HG02943 (cell line): ENCODE results near the gene GUCA2A.
"Not testable (repeated sequence)": the region's sequence is repeated elsewhere in the genome, so short reads cannot be mapped to it uniquely, and the experiment has no call there.

Experiments
- ATAC-seq: cut with Tn5 transposase; IDR thresholded peaks from one replicate; pipeline ENCODE4 v1.9.1; 2021; ENCODE audit warnings: mild to moderate bottlenecking, low read depth, moderate library complexity; ENCODE audit not compliant: unreplicated experiment

Gene GUCA2A, protein sequence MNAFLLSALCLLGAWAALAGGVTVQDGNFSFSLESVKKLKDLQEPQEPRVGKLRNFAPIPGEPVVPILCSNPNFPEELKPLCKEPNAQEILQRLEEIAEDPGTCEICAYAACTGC

DNA sequence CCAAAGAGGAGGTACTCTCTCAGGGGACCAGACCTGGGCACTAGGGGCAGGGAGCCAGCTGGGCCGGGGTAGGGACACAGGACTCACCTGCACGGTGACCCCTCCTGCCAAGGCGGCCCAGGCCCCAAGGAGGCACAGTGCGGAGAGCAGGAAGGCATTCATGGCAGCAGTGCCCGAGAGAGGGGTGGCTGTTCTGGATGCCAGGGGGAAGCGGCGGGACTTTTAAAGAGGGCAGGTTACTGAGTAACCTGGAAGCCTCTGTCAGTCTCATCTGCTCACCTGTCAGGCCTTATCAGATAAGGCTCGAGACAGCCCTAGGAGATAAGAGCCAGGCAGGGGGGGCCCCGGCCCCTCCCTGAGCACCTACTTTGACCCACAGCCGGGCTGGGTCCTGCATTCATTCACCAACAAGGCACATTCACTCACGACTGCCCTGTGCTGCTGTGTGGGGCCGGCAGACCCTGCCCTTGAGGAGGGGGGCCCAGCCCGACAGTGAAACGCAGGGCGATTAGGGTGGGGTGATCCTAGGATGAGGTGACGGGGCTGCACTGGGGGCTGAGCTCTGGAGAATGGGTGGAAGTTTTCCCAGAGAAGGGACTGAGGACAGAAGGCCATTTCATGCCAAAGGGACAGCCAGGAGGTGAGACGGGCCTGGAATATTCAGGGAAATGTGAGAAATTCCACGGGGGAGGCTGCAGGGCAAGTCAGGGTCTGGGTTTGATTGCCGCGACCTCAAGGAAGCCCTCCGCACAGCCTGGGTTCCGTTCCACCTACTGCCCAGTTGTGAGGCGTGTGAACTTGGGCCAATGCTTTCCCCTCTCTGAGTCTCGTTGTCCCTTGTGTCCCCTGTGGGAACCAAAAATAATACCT, at the start of gene GUCA2A:
Gene GUCA2A, minus strand, starts transcription at position 195 of the 870 bp plus-strand sequence. Its CDS starts 33 bp downstream, at position 162.
- no peak for ATAC-seq

DNA sequence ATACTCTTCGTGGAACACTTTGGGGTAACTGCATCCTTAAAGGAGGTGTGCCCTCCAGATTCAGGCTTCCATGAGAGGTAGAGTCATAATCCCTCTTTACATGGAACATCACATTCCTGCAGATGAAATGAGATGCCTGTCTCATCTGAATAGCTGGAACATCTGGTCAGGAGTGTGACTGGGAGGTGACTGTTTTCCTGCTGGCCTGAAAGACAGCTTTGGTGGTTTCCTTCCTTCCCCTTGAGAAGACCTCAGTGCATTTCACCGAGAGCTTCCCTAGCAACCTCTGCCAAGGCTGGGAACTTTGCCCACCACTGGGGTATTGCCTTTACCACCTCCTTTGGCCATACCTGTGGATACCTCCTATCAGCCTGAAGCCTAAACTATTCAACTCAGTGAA, 46.7 kb upstream of the GUCA2A start:
- no peak for ATAC-seq

DNA sequence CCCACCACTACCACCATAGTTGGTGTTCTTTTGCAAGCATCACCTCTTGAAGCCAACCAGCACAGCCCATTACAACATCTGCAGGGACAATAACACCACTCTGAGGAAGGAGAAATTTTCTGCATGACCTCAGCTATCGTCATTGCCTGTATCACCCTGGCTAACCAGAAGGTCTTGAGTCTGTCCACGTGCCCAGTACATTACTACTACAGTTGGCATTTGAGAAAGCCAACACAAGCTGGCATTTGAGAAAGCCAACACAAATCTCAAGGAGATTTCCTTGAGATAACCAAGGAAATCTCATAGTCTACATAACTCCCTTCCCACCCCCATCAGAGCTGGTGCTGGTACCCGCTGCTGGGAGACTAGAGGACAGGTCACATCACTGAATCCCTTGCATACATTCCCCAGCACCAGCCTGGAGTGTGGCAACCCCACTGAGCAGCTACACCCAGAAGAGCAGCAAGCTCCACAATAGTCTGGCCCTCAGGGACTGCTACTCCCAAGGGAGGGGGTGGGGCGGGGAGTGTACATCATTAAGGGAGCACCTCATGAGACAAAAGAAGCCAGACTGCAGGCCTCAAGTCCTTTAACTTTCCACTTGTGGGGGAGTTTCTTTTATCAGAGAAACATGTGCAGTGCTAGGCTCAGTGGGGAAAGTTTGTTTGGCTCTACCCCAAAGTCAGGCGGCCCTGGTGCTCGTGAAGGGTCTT, 46.0 kb upstream of the GUCA2A start:
- no peak for ATAC-seq

DNA sequence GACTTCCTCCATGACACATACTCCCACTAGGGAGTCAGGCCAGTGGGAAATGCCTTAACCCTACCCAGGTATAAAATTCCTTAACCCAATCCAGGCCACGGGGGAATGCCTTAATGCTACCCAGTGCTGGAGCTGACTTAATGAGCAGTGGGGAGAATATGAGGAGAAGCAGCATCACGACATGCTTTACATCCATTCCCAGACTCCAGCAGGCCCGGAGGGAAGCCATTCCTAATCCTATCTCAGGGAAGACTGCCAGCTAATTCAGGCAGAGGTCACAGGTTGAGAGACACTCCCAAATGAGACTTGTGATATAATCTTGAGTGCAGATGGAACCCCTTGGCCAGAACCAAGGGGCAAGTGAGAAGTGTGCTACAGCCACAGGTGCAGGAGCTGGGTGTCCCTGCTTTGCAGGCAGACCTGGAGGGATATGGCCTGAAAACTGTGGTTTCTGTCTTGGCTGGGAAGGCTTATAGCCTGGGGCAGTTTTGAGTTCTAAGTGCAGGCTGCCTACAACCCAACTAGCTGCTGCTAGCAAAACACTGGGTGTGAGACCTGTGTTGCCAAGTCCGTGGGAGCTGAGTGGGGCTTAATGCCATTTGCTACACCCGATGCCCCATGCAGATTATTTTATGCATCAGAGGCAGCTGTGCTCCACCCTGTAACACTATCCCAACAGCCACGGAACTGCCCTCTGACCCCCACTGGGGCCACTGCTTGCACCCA, 45.1 kb upstream of the GUCA2A start:
- no peak for ATAC-seq

DNA sequence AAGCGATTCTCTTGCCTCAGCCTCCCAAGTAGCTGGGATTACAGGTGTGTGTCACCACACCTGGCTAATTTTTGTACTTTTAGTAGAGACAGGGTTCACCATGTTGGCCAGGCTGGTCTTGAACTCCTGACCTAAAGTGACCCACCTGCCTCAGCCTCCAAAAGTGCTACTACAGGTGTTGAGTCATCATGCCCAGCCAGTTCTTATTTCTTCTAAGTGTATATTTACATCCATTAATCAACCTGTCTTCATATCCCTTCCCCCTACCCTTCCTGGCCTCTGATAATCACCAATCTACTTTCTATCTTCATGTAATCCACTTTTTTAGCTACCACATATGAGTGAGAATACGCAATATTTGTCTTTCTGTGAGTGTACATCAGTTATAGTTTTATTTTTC, 42.4 kb upstream of the GUCA2A start:
- not testable (repeated sequence) for ATAC-seq

DNA sequence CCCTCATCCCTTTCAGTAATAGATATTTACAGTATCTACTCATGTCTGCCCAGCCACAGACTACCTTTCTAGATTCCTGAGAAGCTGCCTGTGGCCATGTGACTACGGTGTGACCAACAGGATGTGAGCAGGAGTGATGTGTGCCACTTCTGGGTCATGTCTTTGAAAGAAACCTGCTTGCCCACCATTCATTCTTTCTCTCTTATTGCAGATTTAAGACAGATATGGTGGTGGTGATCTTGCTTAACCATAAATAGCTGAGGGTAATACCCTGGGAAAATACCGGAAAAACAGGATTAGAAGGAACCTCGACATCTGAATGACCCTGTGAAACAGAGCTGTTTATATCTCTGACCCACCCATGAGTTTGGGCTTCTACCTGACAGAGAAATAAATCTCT, 41.6 kb upstream of the GUCA2A start:
- no peak for ATAC-seq

DNA sequence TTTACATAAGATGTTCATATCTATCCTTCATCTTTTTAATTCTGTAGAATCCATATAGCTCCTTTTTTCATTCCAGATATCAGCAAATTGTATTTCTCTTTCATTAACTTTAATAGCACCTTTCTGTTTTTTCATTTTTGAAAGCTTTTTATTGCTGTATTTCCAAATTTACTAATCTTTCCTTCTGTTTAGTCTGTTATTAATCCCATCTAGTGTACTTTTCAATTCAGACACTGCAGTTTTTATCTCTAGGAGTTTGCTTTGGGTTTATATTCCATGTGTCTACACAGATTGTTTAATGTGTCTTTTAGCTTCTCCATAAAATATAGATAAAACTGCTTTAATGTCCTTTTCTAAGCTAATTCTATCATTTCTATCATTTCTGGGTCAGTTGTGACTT, 37.4 kb upstream of the GUCA2A start:
- no peak for ATAC-seq

DNA sequence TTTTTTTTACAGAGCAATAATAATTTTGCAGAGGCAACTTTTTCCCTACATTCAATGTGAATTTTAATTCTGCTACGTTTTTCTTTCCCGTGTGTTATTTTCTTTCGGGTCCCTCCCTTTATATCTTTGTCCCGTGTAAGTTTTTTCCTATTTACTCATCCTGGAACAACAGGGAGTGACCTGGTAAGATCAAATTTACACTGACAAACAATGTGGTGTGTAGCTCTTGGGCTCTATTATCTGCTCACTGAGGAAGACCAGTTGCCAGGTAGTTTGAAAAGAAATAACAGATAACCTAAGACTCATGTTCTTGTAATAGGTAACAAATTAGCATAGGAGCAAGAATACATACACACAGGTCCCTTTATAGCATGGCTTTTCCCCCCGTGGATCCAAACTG, 33.7 kb upstream of the GUCA2A start:
- no peak for ATAC-seq

DNA sequence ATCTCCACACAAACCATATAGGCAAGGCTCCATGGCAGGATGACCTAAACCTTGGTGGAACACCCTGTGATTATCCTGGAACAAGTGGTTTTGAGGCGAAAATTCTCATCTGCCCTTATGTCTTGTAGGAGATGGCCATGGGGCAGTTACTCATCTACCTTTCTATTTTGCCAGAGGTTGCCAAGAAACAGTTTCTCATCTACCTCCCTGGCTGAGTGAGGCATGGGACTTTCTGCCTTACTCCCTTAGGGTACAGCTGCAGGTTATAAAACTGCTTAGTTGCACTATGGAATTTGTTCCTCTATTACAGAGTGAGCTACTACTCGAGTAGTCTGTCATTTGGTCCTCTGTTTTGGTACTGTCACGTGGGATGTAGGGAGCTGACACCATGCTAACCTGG, 31.3 kb upstream of the GUCA2A start:
- ATAC-seq = no peak

DNA sequence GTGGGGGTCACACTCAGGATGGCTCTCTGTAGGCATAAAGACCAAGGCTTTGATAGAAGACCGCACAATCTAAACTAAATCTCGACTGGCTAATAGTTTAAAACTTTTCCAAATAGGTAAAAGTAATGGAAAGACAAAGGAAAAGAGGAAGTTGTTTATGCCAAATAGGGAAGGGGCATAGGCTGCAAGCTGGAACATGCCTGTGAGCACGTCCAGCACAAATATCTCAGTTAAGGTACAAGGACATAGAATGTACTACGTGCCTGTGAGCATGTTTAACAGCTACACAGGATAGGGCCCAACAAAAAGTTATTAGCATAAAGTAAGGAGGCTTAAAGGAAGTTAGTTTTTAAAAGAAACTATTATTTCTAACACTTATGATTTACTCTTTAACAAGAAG, 27.6 kb upstream of the GUCA2A start:
- no peak for ATAC-seq

DNA sequence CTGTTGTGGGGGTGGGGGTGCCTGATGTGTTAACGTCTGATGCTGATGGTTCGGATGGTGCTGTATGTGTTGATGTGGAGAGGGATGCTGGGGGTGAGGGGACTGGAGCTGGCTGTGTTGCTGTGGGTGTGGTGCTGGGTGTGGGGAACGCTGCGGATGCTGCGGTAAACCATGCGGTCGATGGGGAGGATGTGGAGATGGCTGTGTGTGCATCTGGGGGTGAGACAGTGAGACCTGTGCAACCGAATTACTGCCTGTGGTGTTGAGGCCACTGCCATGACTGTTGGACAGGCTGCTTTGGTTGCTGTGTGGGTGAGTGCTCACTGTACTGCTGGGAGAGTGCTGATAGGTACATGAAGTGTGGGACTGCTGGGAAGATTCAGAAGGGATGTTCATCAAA, 26.8 kb upstream of the GUCA2A start:
- ATAC-seq = no peak

DNA sequence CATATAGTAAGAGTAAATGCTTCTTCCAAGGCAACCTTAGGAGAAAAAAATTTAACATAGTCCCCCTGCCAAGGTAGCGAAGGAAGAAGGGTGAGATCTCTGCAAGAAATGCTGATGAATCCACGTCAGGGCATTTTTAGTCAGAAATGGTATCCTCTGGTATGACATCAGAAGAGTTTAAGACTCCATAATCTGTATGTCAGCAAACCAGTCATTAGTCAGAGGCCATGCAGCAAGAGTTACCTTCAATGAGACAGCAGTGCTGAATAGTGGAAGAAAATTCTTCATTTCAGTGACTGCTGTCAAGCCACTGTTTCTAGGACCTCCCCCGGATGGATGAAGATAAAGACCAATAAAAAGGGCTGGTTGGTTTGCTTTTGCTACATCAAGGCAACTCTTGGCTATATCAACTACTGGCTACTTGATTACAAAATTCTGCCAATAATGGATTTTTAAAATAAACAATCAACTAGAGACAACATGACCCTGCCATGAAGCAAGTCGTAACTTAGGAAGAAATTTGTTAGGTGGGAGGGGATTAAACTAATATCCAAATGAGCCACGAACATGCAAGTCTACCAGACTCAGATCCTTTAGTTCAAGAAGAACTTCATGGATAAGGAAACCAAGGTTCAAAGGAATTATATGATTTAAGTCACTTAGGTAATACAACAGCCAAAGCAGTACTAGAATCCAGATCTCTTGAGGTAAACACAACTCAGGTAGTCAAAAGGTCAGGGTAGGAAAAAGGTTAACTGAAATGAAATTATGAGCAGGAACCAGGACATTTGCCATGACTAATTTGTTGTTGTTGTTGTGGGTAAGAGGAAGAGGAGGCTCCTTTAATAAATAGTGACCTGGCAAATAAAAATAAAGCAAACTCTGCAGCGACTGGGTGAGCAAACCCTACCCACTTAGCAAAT, 25.6 kb upstream of the GUCA2A start:
- ATAC-seq = no peak

DNA sequence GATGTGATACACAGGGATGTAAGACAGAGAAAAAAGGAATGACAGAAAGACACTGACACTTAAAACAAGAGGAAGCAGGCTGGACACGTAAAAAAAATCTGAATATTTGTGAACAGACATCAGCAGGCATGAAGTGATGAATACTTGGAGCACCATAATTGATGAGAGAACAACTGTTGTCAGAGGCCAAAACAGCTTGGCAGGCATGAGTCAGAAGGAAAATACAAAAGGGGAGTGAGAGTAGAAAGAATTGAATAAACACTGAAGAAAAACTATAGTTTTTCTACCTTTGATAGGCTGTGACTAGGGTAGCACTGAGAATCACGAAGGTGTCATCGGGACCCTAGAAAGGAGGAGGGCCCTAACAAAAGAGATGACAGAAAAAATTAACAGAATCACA, 21.6 kb upstream of the GUCA2A start:
- ATAC-seq = no peak

DNA sequence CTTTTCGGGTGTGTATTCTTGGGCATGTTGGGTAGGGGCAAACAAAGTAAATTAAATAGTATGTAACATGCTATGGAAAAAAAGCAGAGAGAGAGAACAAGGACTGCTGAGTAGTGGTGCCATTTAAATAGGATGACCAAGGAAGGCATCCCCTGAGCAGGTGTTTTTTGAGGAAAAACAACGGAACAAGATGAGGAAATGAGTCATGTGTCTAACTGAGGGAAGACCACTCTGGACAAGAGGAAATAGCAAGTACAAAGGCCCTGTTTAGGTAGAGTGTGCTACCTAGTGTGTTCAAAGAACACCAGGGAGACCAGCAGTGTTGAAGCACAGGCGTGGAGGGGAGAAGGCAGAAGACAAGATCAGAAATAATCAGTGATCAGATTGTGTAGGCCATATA, 20.1 kb upstream of the GUCA2A start:
- ATAC-seq = no peak

DNA sequence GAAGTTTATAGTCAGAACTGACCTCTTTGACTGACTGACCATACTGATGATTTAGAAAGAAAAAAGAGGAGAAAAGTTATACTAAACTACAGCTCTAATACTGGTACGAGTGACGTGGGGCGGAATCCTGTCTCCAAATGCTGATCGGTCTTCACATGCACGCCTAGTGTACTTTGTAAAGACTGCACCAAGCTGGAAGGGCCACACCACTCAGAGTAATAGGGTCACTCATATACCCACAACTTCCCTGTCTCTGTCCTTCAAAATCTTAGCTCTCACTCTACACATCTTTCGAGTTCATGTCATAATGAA, 19.4 kb upstream of the GUCA2A start:
- ATAC-seq = no peak

DNA sequence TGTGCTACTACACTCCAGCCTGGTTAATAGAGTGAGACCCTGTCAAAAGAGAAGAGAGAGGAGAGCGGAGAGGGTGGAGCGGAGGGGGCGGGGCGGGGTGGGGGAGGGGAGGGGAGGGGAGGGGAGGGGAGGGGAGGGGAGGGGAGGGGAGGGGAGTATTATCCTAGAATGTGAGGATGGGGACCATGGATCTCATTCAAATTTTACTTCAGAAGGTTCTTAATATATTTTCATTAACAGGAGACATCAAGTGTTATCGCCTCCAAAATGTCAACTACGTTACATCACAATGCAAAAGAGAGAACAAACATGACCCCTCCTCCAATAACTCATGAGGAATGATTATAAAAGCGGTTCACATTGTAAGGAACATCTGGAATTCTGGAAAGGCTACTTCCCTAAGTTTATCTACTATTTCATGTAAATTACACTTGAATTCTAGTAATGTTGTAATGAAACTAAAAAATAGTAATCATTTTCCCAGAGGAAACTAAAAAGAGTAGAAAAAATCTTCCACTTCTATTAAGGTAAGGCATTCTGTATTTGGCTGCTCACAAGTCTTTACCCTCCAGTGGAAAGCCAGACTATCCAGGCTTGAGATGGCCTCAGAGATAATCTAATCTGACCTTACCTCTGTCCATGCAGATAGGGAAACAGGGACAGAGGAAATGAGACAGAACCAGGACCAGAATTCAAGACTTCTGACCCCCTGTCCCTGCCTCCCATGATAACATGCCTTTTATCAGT, 18.8 kb upstream of the GUCA2A start:
- ATAC-seq = no peak

DNA sequence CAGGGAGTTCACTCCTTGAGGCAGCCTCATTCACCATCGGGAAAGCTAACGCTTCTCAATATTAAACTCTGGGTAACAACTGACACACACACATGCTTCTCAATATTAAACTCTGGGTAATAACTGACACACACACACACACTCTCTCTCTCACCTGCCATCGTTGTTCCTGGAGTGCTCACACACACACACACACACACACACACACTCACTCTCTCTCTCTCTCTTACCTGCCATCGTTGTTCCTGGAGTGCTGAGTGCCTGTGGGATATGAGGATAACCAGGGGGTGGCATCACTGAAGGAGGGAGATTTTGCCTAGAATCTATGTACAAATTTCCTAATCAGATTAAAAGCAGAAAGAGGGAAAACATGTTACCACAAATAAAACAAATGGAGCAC, 17.1 kb upstream of the GUCA2A start:
- ATAC-seq = no peak

DNA sequence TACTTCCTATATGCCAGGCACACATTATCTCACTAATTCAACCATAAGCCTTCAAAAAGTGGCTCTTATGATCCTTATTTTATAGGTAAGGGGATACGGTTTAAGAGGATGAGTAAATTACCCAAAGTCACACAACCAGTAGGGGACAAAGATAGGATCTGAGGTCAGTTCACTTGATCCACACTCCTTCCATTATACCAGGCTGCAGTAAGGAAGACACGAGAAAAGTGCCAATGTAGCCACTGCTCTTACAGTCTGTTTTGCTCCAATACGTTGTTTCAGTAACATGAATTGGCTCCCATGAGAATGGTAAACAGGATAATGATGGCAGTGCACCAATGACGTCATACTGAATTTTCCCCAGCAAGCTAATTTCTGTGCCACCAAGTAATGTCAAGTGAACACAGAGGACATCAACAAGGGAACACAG, 15.4 kb upstream of the GUCA2A start:
- no peak for ATAC-seq

DNA sequence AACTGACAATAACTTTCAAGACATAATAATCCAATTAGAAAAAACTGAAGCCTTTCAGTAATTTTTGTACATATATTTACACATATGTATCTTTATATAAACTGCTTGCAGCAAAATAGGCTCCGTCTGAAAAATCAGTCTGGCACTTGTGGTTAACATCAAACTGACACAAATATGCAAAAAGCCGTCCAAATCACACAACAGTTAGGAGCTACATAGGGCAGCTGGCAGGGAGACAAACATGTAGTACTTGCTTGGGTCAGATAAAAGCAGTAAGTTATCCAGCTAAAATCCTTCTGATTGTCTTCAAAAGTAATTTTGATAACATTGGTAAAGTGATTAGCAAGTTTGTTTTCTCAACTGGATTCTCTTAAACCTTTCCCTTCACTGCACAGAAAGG, 14.7 kb upstream of the GUCA2A start:
- ATAC-seq = no peak
